Measurements from ENCODE around the gene FASTK.

GRCh38 chr7:151088856-151089699, 8.5 kb upstream of the FASTK start:
- no peak for TF ChIP-seq GATA2 (IDR thresholded peaks at IDR 0.05; ENCODE audit: low read depth, low read length)
- TF ChIP-seq GATA3 (IDR thresholded peaks at IDR 0.05; ENCODE audit: low read depth, low read length), result no peak

Measured in SH-SY5Y (cell line).